Mesodermal cell (in vitro differentiated cells): ENCODE results near the gene CA6.

Experiments
- H3K27ac ChIP-seq: 2 replicates; pipeline ENCODE4 v1.7.0; 2013; ENCODE audit warnings: mild to moderate bottlenecking, low read depth, low read length, moderate library complexity; ENCODE audit not compliant: severe bottlenecking
- H3K36me3 ChIP-seq: 2 replicates; pipeline ENCODE4 v1.7.1; 2013; ENCODE audit warnings: mild to moderate bottlenecking, low read length, moderate library complexity; ENCODE audit not compliant: control insufficient read depth, insufficient read depth
- H3K4me1 ChIP-seq: one replicate; pipeline ENCODE4 v1.7.1; 2013; ENCODE audit warnings: mild to moderate bottlenecking, low read length; ENCODE audit not compliant: insufficient read depth, control insufficient read depth, poor library complexity, severe bottlenecking
- H3K4me3 ChIP-seq: 2 replicates; pipeline ENCODE4 v1.7.0; 2013; ENCODE audit warnings: low read length, control low read depth, mild to moderate bottlenecking; ENCODE audit not compliant: insufficient read depth, poor library complexity, severe bottlenecking; ENCODE audit errors: extremely low read depth
- H3K9me3 ChIP-seq: 2 replicates; pipeline ENCODE4 v1.7.1; 2013; ENCODE audit warnings: mild to moderate bottlenecking, low read length, moderate library complexity; ENCODE audit not compliant: control insufficient read depth
- WGBS, 2 experiments: methylation state at CpG; one replicate each; pipeline ENCODE4 v1.1.5; 2013; ENCODE audit warnings: missing lambda C conversion rate in 2 of 2; ENCODE audit not compliant: insufficient coverage in 2 of 2; 5-methylcytosine and 5-hydroxymethylcytosine counted together

CA6 gene

DNA sequence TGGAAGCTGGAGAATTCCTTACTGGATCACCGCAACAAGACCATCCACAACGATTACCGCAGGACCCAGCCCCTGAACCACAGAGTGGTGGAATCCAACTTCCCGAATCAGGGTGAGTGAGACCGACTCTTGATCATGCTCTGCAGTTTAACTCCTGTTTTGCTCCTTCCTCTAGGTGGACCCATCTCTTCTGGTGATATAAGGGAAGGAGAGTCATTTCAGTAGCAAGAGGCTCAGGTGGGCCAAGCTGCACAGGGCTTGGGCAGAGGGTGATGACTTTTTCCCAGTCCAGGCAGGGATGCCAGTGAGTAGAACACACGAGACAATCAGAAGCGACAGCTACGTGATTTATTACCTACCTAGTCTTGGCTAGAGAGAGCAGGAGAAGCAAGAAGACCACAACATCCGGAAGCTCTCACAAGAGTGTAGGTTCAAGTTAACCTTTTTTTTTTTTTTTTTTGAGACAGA is 25.2 kb downstream of the CA6 start:
- Histone ChIP-seq H3K36me3 (no peaks in the 10 kb centered on the region), H3K9me3 (no peaks in the 10 kb centered on the region), H3K4me1 (no peaks in the 10 kb centered on the region), H3K4me3 (no peak overlapping the region), H3K27ac (no peak overlapping the region)
- 84 to 95% methylated on average over 8 to 9 of the region's 9 CpGs for WGBS, 2 experiments

GRCh38 chr1:8974551-8974950 is 28.9 kb downstream of the CA6 start:
- no peak overlapping the region for H3K4me3 ChIP-seq
- 87 to 97% methylated on average over 3 to 5 of the region's 7 CpGs for WGBS, 2 experiments

DNA sequence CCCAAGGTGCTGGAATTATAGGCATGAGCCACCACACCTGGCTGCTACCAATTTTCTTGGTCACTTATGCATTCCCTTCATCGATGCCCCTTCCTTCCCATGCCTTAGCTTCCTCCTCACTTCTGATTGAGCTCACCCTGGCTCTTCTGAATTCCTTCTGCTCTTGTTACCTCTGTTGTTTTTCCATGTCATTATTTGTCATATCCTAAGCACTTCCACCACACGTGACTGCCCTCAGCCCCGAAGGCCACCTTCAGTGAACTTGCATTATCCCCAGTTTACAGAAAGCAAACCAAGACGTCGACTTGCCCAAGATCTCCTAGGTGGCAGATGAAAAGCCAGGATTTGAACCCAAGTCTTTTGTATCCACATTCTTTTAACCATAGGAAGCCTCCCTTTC is 30.7 kb downstream of the CA6 start:
- no peaks in the 10 kb centered on the region for H3K36me3 ChIP-seq
- no peaks in the 10 kb centered on the region for H3K4me1 ChIP-seq
- no peak overlapping the region for H3K4me3 ChIP-seq
- H3K27ac ChIP-seq, result no peak overlapping the region
- 87% methylated on average over 5 of the region's 5 CpGs for WGBS, 2 experiments
- H3K9me3 ChIP-seq, result no peaks in the 10 kb centered on the region

More at GRCh38 chr1:8974551-8974950, 28.9 kb downstream of the CA6 start:
- Histone ChIP-seq H3K36me3 (no peaks in the 10 kb centered on the region), H3K9me3 (no peaks in the 10 kb centered on the region), H3K4me1 (no peaks in the 10 kb centered on the region), H3K27ac (no peak overlapping the region)

GRCh38 chr1:8976896-8977450 is 31.3 kb downstream of the CA6 start:
- Histone ChIP-seq H3K4me1 (no peaks in the 10 kb centered on the region), H3K9me3 (no peaks in the 10 kb centered on the region), H3K27ac (no peak overlapping the region), H3K36me3 (no peaks in the 10 kb centered on the region), H3K4me3 (no peak overlapping the region)
- 92 to 95% methylated on average over 17 to 20 of the region's 20 CpGs for WGBS, 2 experiments

DNA sequence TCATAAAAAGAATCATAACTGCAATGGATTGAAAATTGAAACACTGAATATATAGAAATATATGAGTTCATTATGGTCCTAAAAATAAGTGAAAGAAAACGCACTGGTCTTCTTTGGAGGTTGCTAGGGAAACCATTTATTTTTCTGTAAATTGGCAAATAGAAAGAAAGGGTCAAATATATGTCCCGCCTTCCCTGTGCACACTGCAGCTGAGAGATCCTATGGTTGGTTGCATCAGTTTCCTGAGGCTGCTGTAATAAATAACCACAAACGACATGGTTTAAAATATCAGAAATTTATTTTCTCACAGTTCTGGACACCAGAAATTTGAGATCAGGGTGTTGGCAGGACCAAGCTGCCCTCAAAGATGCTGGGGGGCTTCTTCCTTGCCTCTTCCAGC is 35.0 kb downstream of the CA6 start:
- H3K27ac ChIP-seq, result no peak overlapping the region
- no peaks in the 10 kb centered on the region for H3K36me3 ChIP-seq
- 87 to 100% methylated on average over 2 of the region's 3 CpGs for WGBS, 2 experiments
- no peaks in the 10 kb centered on the region for H3K9me3 ChIP-seq
- H3K4me1 ChIP-seq, result peaks cover 2% of the 10 kb centered on the region
- no peak overlapping the region for H3K4me3 ChIP-seq

DNA sequence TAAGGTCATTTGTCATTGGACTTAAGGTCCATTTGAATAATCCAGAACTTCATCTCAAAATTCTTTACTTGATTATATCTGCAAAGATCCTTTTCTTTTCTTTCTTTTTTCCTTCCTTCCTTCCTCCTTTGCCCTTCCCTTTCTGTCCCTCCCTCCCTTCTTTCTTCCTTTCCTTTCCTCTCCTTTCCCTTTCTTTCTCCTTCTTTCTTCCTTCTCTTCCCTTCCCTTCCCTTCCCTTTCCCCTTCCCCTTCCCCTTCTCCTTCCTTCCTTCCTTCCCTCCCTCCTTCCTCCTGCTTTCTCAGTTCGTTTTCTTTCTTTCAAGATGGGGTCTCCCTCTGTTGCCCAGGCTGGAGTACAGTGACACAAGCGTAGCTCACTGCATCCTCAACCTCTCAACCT is 35.5 kb downstream of the CA6 start:
- Histone ChIP-seq H3K36me3 (no peaks in the 10 kb centered on the region), H3K27ac (no peak overlapping the region), H3K4me3 (no peak overlapping the region), H3K9me3 (no peaks in the 10 kb centered on the region), H3K4me1 (peaks cover 5% of the 10 kb centered on the region)
- 75 to 82% methylated on average over 2 of the region's 2 CpGs for WGBS, 2 experiments

- WGBS, 2 experiments, result 71 to 82% methylated on average over 1 of the region's 2 CpGs
- Histone ChIP-seq H3K36me3 (no peaks in the 10 kb centered on the region), H3K4me1 (peaks cover 6% of the 10 kb centered on the region), H3K27ac (no peak overlapping the region), H3K4me3 (no peak overlapping the region), H3K9me3 (no peaks in the 10 kb centered on the region)
Observed at GRCh38 chr1:8984203-8984602, 38.5 kb downstream of the CA6 start.

- Histone ChIP-seq H3K4me1 (peaks cover 6% of the 10 kb centered on the region), H3K27ac (no peak overlapping the region), H3K36me3 (no peaks in the 10 kb centered on the region), H3K4me3 (no peak overlapping the region), H3K9me3 (no peaks in the 10 kb centered on the region)
- 88 to 90% methylated on average over 5 to 8 of the region's 8 CpGs for WGBS, 2 experiments
Observed at GRCh38 chr1:8984990-8985389, 39.3 kb downstream of the CA6 start.

GRCh38 chr1:8985915-8986813 is 40.5 kb downstream of the CA6 start:
- WGBS, 2 experiments, result 91 to 92% methylated on average over 13 to 14 of the region's 14 CpGs
- Histone ChIP-seq H3K4me1 (peaks cover 6% of the 10 kb centered on the region), H3K9me3 (no peaks in the 10 kb centered on the region), H3K27ac (peak overlapping the region; percentile 66), H3K4me3 (no peak overlapping the region), H3K36me3 (no peaks in the 10 kb centered on the region)

DNA sequence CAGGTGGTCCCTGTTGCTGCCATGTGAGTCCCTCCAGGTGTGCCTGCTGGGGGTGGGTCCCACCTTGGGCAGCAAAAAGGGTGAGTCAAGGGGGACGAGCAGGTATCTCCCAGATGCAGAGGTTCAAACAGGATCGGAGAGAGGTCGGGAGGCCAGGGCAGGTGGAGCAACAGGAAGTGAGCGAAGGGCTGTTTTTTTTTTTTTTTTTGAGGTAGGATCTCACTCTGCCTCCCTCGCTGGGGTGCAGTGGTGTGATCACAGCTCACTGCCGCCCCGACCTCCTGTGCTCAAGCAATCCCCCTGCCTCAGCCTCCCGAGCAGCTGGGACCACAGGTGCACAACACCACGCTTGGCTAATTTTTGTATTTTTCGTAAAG is 41.1 kb downstream of the CA6 start:
- 96 to 98% methylated on average over 9 of the region's 10 CpGs for WGBS, 2 experiments
- Histone ChIP-seq H3K36me3 (no peaks in the 10 kb centered on the region), H3K27ac (no peak overlapping the region)

More for the DNA sequence above, 41.1 kb downstream of the CA6 start:
- no peak overlapping the region for H3K4me3 ChIP-seq
- peaks cover 6% of the 10 kb centered on the region for H3K4me1 ChIP-seq
- H3K9me3 ChIP-seq, result no peaks in the 10 kb centered on the region
